GM12865 (cell line): ENCODE data around the gene SCN1B.

Experiments
- DNase-seq: peaks from one replicate; pipeline ENCODE4 v3.0.0; 2010; ENCODE audit warnings: low read depth
- H3K4me3 ChIP-seq: 2 replicates; pipeline ENCODE4 v1.5.1; 2011; ENCODE audit warnings: mild to moderate bottlenecking, low read depth, low read length, control low read depth
- CTCF ChIP-seq: IDR thresholded peaks from 2 replicates; pipeline ENCODE4 v1.5.1; 2011; ENCODE audit warnings: low read length, control low read depth, low read depth, inconsistent platforms; ENCODE audit not compliant: insufficient read depth; ENCODE audit errors: missing control alignments

The SCN1B gene

GRCh38 chr19:35037716-35038622, 7.7 kb downstream of the SCN1B start:
- DNase-seq = peak; percentile 66
- H3K4me3 ChIP-seq = no peak overlapping the region
- TF ChIP-seq CTCF = no peak

DNA sequence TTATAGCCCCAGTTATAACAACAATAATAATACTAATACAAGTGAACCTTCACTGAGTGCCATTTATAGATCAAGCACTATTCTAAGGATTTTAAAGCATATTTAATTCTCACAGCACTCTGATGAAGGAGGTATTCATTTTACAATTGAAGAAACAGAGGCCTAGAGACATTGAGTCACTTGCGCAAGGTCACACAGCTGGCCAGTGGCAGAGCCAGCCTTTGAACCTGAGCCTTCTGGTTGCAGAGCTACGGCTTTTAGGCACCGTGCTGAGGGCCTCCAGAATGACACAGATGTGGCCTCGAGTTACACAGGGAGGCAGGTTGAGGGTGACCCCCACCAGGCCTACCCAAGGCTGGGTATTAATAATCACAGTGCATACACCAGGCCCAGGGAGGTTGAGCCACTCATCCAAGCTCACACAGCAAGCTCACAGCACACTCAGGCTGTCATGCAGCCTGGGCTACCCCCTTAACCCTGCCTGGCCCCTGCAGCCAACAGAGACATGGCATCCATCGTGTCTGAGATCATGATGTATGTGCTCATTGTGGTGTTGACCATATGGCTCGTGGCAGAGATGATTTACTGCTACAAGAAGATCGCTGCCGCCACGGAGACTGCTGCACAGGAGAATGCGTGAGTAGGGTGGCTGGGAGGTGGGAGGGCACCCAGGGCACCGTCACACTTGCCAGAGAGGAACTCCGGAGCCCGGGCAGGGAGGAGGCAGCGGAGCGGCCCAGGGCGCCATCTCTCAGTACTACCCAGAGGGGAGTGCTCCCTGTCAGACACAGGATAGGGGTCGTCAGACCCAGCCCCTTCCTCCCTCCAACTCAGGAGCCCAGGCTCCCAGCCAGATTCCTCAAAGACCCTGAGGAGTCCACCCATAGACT, 8.6 kb downstream of the SCN1B start:
- DNase-seq = no peak
- no peak for TF ChIP-seq CTCF

DNA sequence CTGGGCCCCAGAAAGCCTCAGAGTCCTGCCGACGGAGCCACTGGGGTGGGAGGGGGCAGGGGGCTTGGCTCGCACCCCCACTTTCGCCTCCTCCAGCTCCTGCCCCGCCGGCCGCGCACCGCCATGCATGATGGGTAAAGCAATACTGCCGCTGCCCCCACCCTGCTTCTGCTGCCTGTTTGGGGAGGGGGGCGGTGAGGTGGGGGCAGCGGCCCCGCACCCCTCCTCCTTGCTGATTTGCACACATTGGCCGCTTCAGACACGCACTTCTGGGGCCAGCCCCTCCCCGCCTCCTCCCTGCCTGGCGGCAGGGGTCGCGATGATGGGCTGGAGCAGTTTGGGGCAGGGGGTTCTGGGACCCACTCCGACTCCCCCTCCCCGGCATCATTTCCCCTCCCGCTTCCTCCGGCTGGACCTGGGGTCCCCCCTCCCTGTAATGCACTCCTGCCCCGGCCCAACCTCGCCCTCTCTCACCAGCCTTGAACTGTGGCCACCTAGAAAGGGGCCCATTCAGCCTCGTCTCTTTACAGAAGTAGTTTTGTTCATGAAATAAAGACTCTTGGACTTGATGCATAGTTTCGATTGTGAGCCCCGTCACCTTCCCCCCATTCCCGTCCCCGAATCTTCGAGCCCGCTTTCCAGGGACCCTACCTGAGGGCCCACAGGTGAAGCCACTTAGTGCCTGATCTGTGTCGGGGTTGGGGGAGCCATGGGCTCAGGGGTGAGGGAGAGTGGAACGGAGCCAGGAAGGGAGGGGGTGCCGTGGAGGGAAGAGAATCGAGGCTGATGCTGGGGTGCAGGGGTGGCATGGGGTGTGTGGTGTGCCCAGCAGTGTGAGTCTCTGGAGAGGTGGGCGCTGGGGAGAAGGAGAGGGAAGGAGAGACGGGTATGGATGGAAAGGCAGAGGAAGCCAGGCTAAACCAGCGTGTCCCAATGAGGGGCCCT, 9.9 kb downstream of the SCN1B start:
- no peak for DNase-seq
- TF ChIP-seq CTCF = no peak
- H3K4me3 ChIP-seq = no peak overlapping the region

More for the DNA sequence above, 8.6 kb downstream of the SCN1B start:
- H3K4me3 ChIP-seq = no peak overlapping the region

DNA sequence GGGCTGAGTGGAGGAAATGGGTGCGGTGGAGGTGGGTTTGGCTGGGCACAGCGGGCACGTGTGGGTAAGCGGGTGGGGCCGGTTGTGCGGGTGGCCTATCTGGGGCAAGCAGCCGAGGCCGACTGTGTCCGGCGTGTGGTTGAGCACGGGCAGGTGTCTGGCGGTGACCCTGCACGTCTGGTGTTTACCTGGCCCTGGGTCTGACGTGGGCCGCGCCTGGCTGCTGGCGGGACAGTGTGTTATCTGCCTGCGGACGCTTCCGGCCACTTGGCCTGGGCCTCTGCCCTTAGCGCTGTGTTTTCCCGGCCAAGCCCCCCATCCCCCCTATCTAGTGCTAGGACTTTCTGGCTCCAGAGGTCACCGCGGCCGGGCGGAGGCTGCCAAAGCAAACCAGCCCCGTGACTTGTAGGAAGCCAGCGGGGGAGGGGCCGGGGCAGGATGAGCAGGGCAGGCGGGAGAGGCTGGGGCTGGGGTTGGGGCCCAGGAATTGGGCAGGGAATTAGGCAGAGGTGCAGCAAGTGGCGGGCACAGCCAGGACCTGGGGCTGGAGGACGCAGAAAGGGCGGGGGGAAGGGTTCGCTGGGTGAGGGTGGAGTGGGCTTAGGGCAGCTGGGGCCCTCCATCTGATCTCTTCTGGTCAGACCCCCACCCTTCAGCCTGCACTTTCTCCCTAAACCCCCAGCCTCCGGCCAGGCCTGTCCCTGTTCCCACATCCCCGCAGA, 10.7 kb downstream of the SCN1B start:
- H3K4me3 ChIP-seq = no peak overlapping the region

DNA sequence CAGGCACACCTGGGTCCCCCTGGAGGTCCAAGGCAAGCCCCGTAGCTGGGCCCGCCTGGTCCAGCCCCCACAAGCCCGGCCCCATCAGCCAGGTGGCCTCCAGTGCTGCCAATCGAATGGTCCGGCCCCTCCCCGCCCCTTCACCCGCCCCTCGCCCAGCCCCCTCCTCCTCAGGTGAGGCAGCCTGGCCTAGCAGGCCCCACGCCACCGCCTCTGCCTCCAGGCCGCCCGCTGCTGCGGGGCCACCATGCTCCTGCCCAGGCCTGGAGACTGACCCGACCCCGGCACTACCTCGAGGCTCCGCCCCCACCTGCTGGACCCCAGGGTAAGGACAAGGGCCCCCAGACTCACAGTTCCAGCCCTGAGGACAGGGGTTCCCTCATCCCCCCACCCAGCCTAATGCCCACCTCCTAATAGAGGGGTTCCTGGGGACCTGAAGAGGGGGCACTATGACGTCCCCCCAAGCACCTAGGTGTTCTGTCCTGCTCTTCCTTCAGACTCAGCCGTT, 11.3 kb downstream of the SCN1B start, which contains the start of gene HPN:
Gene HPN, plus strand, starts transcription at position 174 of the 508 bp plus-strand sequence. CDS start 786 bp downstream, outside the sequence.
- no peak within 1 kb of the TSS for H3K4me3 ChIP-seq
- no peak for TF ChIP-seq CTCF
- DNase-seq = no peak

More for the DNA sequence above, 10.7 kb downstream of the SCN1B start:
- no peak for TF ChIP-seq CTCF
- no peak for DNase-seq
